ENCODE data around the gene RAP1GAP2. TPM values are rescaled to one million over a fixed set of nuclear protein-coding genes. Genes with fewer than 3 reads are reported as not detected.

RAP1GAP2 gene
- total RNA-seq, 1 donor from 2014 or later = 3.8 TPM

DNA sequence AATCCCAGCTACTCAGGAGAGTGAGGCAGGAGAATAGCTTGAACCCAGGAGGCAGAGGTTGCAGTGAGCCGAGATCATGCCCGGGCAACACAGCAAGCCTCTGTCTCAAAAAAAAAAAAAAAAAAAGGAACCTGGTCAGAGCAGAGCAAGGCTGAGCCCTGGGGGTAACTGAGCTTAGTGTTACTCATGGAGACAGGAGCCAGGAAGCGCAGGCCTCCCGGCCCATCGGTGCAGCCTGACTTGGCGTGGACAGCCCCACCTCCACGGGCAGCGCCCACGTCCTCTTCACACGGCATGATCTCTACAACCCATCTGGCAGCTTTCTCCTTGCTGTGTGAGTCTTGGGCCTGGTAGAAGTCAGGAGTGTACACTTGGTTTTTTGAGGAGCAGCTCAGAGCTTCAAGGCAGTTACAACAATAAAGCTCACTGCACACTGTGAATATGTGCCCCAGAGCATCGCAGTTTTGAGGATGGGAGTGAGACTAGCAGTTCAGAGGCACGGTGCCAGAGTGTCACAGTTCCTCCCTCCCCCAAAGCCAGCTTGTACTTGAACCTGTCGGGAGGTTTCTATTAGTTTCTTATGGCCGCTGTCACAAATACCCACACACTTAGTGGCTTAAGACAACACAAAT lies 129.9 kb downstream of the RAP1GAP2 start:
- Mint-ChIP-seq H3K27ac (peak overlapping the region; percentile 66), H3K27me3 (ENCODE audit: insufficient read depth, low read depth) (peaks cover 11% of the 10 kb centered on the region), H3K4me3 (no peak overlapping the region), H3K4me1 (peaks cover 22% of the 10 kb centered on the region), H3K36me3 (no peaks in the 10 kb centered on the region), H3K9me3 (no peaks in the 10 kb centered on the region)
- Histone ChIP-seq H3K36me3 (no peaks in the 10 kb centered on the region), H3K4me3 (no peak overlapping the region), H3K9me3 (ENCODE audit: low read depth) (no peaks in the 10 kb centered on the region), H3K27me3 (no peaks in the 10 kb centered on the region), H3K4me2 (no peak overlapping the region), H3F3A (ENCODE audit: low read depth) (peaks cover 8% of the 10 kb centered on the region), H3K4me1 (no peaks in the 10 kb centered on the region), H3K9ac (no peak overlapping the region), H3K79me2 (ENCODE audit: low read depth) (no peaks in the 10 kb centered on the region), H3K27ac (no peak overlapping the region), H2AFZ (replicated peaks) (no peak overlapping the region), H4K20me1 (ENCODE audit: low read depth) (no peaks in the 10 kb centered on the region)
- no peak for DNase-seq (ENCODE audit: low spot score)
- no peak for TF ChIP-seq EZH2 (IDR thresholded peaks at IDR 0.05)
- TF ChIP-seq EZH2phosphoT487 (IDR thresholded peaks at IDR 0.05) = no peak
- TF ChIP-seq, protein P1, sequence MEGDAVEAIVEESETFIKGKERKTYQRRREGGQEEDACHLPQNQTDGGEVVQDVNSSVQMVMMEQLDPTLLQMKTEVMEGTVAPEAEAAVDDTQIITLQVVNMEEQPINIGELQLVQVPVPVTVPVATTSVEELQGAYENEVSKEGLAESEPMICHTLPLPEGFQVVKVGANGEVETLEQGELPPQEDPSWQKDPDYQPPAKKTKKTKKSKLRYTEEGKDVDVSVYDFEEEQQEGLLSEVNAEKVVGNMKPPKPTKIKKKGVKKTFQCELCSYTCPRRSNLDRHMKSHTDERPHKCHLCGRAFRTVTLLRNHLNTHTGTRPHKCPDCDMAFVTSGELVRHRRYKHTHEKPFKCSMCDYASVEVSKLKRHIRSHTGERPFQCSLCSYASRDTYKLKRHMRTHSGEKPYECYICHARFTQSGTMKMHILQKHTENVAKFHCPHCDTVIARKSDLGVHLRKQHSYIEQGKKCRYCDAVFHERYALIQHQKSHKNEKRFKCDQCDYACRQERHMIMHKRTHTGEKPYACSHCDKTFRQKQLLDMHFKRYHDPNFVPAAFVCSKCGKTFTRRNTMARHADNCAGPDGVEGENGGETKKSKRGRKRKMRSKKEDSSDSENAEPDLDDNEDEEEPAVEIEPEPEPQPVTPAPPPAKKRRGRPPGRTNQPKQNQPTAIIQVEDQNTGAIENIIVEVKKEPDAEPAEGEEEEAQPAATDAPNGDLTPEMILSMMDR (IDR thresholded peaks at IDR 0.05) = no peak

DNA sequence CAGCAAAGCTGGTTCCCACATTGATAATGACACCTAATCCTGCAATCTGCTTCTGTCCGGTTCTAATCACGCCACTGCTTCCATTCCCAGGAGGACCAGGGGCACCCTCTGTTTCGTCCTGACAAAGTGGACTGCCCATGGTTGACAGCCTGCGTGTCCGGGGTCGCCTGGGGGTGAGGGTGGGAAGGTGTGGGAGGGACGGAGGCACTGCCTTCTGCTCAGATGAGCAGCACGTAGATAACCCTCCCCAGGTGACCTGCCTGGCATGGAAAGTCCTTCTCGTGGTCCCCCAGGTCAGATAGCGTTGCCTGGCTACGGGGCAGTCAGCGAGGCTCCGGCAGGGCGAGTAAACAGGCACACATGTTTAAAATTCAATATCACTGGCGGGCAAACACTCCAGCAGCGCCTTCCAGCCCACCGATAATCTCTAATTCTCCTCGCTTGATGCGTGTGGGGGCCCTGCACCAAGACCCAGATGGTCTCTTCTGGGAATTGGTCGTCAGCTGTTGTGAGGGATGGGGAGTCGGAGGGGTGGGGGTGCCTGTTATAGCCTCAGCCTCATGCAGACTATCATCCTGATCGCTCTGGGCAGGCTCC lies 132.2 kb downstream of the RAP1GAP2 start:
- Histone ChIP-seq H3K27me3 (no peaks in the 10 kb centered on the region), H3K4me1 (peaks cover 17% of the 10 kb centered on the region), H3F3A (ENCODE audit: low read depth) (peaks cover 8% of the 10 kb centered on the region), H3K36me3 (no peaks in the 10 kb centered on the region), H2AFZ (replicated peaks) (no peak overlapping the region), H3K9ac (no peak overlapping the region), H3K4me3 (no peak overlapping the region), H3K4me2 (no peak overlapping the region), H3K27ac (no peak overlapping the region), H4K20me1 (ENCODE audit: low read depth) (no peaks in the 10 kb centered on the region), H3K9me3 (ENCODE audit: low read depth) (no peaks in the 10 kb centered on the region), H3K79me2 (ENCODE audit: low read depth) (no peaks in the 10 kb centered on the region)
- Mint-ChIP-seq H3K4me1 (peaks cover 38% of the 10 kb centered on the region), H3K27ac (no peak overlapping the region), H3K36me3 (no peaks in the 10 kb centered on the region), H3K4me3 (no peak overlapping the region), H3K9me3 (no peaks in the 10 kb centered on the region), H3K27me3 (ENCODE audit: insufficient read depth, low read depth) (peaks cover 11% of the 10 kb centered on the region)
- no peak for DNase-seq (ENCODE audit: low spot score)
- TF ChIP-seq, protein P1 (IDR thresholded peaks at IDR 0.05) = no peak
- TF ChIP-seq EZH2 (IDR thresholded peaks at IDR 0.05) = no peak

DNA sequence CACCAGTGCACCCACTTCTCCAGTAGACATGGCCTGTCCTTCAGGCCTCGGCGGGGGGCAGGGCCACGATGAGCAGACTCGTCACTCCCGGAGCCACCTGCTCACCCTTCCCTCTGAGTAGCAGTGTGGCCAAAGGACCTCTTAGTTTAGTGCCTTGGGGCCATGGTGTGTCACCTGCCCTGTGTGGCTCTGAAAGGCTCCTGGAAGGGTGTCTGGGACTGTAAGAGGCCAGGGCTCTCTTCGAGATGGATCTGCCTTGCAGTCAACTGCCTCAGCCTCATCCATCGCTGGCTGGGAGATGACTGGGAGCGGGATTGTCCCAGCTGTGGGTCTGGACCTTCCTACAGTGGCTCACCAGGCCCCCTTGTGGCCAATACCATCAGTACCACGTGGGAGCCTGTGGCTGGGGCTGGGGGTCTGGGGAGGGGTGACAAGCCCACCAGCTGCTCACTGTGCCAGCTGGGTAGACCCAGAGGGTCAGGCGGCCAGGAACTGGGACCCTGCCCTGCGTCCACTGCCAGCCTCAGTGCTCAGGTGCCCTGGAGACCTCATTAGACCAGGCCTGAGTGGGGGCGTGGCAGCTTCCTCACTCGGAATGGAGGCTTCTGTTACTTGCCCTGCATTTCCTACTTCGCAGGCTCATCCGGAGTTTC lies 133.8 kb downstream of the RAP1GAP2 start:
- Mint-ChIP-seq H3K27me3 (ENCODE audit: insufficient read depth, low read depth) (peaks cover 13% of the 10 kb centered on the region), H3K4me1 (peaks cover 32% of the 10 kb centered on the region), H3K9me3 (no peaks in the 10 kb centered on the region), H3K36me3 (no peaks in the 10 kb centered on the region), H3K4me3 (no peak overlapping the region), H3K27ac (no peak overlapping the region)
- Histone ChIP-seq H3K4me2 (no peak overlapping the region), H4K20me1 (ENCODE audit: low read depth) (no peaks in the 10 kb centered on the region), H2AFZ (replicated peaks) (peak overlapping the region; percentile 26), H3K4me3 (no peak overlapping the region), H3K9me3 (ENCODE audit: low read depth) (no peaks in the 10 kb centered on the region), H3K9ac (no peak overlapping the region), H3F3A (ENCODE audit: low read depth) (peaks cover 8% of the 10 kb centered on the region), H3K36me3 (no peaks in the 10 kb centered on the region), H3K27me3 (no peaks in the 10 kb centered on the region), H3K79me2 (ENCODE audit: low read depth) (no peaks in the 10 kb centered on the region), H3K27ac (no peak overlapping the region), H3K4me1 (peaks cover 18% of the 10 kb centered on the region)
- DNase-seq (ENCODE audit: low spot score) = peak; percentile 87
- TF ChIP-seq, protein P1 (IDR thresholded peaks at IDR 0.05) = peak; percentile 84
- no peak for TF ChIP-seq EZH2phosphoT487 (IDR thresholded peaks at IDR 0.05)

All from neural progenitor cell (in vitro differentiated cells).